Liver (tissue), 9 donors: ENCODE results near the gene ZNF628. TPM values are rescaled to one million over a fixed set of nuclear protein-coding genes. Genes with fewer than 3 reads are reported as not detected.
A peak's percentile ranks its signal among the peaks of the same experiment; 100 is the strongest.

Experiments
- DNase-seq: peaks from one replicate; pipeline ENCODE4 v3.0.0-alpha.2; 2017; ENCODE audit warnings: low spot score
- H3K27ac ChIP-seq, 2 donors: one replicate each; pipeline ENCODE4 v1.7.0; 2013; ENCODE audit warnings: inconsistent platforms in 2 of 2, low read length in 2 of 2, control low read depth in 1 of 2, low read depth in 1 of 2, mild to moderate bottlenecking in 1 of 2
- H3K27me3 ChIP-seq, 4 donors: one replicate each; pipeline versions ENCODE4 v1.6.1 to v1.7.0; 2013; ENCODE audit warnings: low read length in 3 of 4, inconsistent platforms in 1 of 4, mild to moderate bottlenecking in 1 of 4, moderate library complexity in 1 of 4; ENCODE audit not compliant: control insufficient read depth in 4 of 4, insufficient read depth in 4 of 4
- H3K36me3 ChIP-seq, 4 donors: one replicate each; pipeline versions ENCODE4 v1.6.1 to v1.7.0; 2013; ENCODE audit warnings: low read length in 3 of 4, mild to moderate bottlenecking in 3 of 4, low read depth in 1 of 4, moderate library complexity in 1 of 4; ENCODE audit not compliant: control insufficient read depth in 4 of 4, insufficient read depth in 3 of 4
- H3K4me1 ChIP-seq, 4 donors: one replicate each; pipeline versions ENCODE4 v1.6.1 to v1.7.0; 2013; ENCODE audit warnings: low read length in 3 of 4, mild to moderate bottlenecking in 3 of 4, moderate library complexity in 1 of 4; ENCODE audit not compliant: control insufficient read depth in 4 of 4, insufficient read depth in 4 of 4
- H3K4me3 ChIP-seq, 3 donors: one replicate each; pipeline versions ENCODE4 v1.6.1 to v1.7.0; 2013; ENCODE audit warnings: low read length in 3 of 3, control low read depth in 1 of 3, low read depth in 1 of 3, mild to moderate bottlenecking in 1 of 3
- H3K9ac ChIP-seq, 2 donors: one replicate each; pipeline ENCODE4 v1.7.0; 2013; ENCODE audit warnings: low read length in 2 of 2, mild to moderate bottlenecking in 2 of 2, moderate library complexity in 2 of 2, control low read depth in 1 of 2, low read depth in 1 of 2
- H3K9me3 ChIP-seq, 4 donors: one replicate each; pipeline versions ENCODE4 v1.6.1 to v1.7.0; 2013; ENCODE audit warnings: low read length in 3 of 4; ENCODE audit not compliant: control insufficient read depth in 4 of 4
- ATF3 ChIP-seq: IDR thresholded peaks from 2 replicates; pipeline ENCODE4 v1.6.1; 2016; ENCODE audit warnings: antibody characterized with exemption
- EGR1 ChIP-seq, 2 donors: IDR thresholded peaks; 2 replicates each; pipeline ENCODE4 v1.6.1; 2016 to 2018; ENCODE audit warnings: antibody characterized with exemption in 2 of 2, low read depth in 2 of 2
- FOXA1 ChIP-seq: IDR thresholded peaks from 2 replicates; pipeline ENCODE4 v1.6.1; 2016; ENCODE audit warnings: antibody characterized with exemption
- FOXA2 ChIP-seq: IDR thresholded peaks from 2 replicates; pipeline ENCODE4 v1.6.1; 2016; ENCODE audit warnings: antibody characterized with exemption
- GABPA ChIP-seq, 2 donors: IDR thresholded peaks in 1 of 2; conservative IDR thresholded peaks in 1 of 2; 2 replicates each; pipeline ENCODE4 v1.6.1; 2016; ENCODE audit warnings: antibody characterized with exemption in 2 of 2, mild to moderate bottlenecking in 1 of 2, moderate library complexity in 1 of 2
- HNF4A ChIP-seq, 2 donors: conservative IDR thresholded peaks; 2 replicates each; pipeline ENCODE4 v1.6.1; 2016; ENCODE audit warnings: antibody characterized with exemption in 2 of 2, mild to moderate bottlenecking in 2 of 2
- HNF4G ChIP-seq: IDR thresholded peaks from 2 replicates; pipeline ENCODE4 v1.6.1; 2016; ENCODE audit warnings: antibody characterized with exemption
- JUND ChIP-seq, 2 donors: IDR thresholded peaks; 2 replicates each; pipeline ENCODE4 v1.6.1; 2016; ENCODE audit warnings: antibody characterized with exemption in 2 of 2
- MAX ChIP-seq: IDR thresholded peaks from 2 replicates; pipeline ENCODE4 v1.6.1; 2016; ENCODE audit warnings: antibody characterized with exemption
- NR2F2 ChIP-seq: IDR thresholded peaks from 2 replicates; pipeline ENCODE4 v1.6.1; 2016; ENCODE audit warnings: antibody characterized with exemption
- RAD21 ChIP-seq, 2 donors: IDR thresholded peaks; 2 replicates each; pipeline ENCODE4 v1.6.1; 2016; ENCODE audit warnings: antibody characterized with exemption in 2 of 2, mild to moderate bottlenecking in 2 of 2
- RXRA ChIP-seq, 2 donors: IDR thresholded peaks; 2 replicates each; pipeline ENCODE4 v1.6.1; 2017 to 2018; ENCODE audit warnings: antibody characterized with exemption in 2 of 2, mild to moderate bottlenecking in 1 of 2
- SP1 ChIP-seq: IDR thresholded peaks from 2 replicates; pipeline ENCODE4 v1.6.1; 2018; ENCODE audit warnings: antibody characterized with exemption, mild to moderate bottlenecking
- TAF1 ChIP-seq: conservative IDR thresholded peaks from 2 replicates; pipeline ENCODE4 v1.6.1; 2016; ENCODE audit warnings: antibody characterized with exemption, mild to moderate bottlenecking
- YY1 ChIP-seq: IDR thresholded peaks from 2 replicates; pipeline ENCODE4 v1.6.1; 2016; ENCODE audit warnings: antibody characterized with exemption, mild to moderate bottlenecking
- ZBTB33 ChIP-seq: IDR thresholded peaks from 2 replicates; pipeline ENCODE4 v1.6.1; 2016; ENCODE audit warnings: antibody characterized with exemption
- WGBS: extraction: QIAGEN DNeasy Blood & Tissue Kit; methylation state at CpG from one replicate; pipeline ENCODE4 v1.1.7; 2013; 5-methylcytosine and 5-hydroxymethylcytosine counted together
- polyA plus RNA-seq, 2 donors: library from polyadenylated mRNA; stranded (reverse) in 1 of 2; unstranded in 1 of 2; fragments of 200-250 nt in 1 of 2; fragments of >200 nt in 1 of 2; fragmentation: Nextera tagmentation in 1 of 2; extraction: Ambion mirVana in 1 of 2; gene quantifications; one replicate each; pipeline versions ENCODE4 v1.2.1 to v1.2.3, GENCODE V29; 2013 to 2015
- total RNA-seq, 2 donors: library from RNA; depleted of rRNA; stranded (reverse); fragments of >200 nt; gene quantifications; one replicate each; pipeline ENCODE4 v1.2.3, GENCODE V29; 2014
- TF ChIP-seq, protein P1 (sequence below): fragments of 150-350 bp; IDR thresholded peaks from 2 replicates; pipeline ENCODE4 v1.5.1; 2017; ENCODE audit warnings: improper control_type of control experiment, low read depth, low read length; ENCODE audit not compliant: missing input control
- TF ChIP-seq, protein P2 (sequence below): IDR thresholded peaks from 2 replicates; pipeline ENCODE4 v1.6.1; 2016; ENCODE audit warnings: antibody characterized with exemption, mild to moderate bottlenecking
- donor health status: healthy.
- donor health status: healthy.
- donor health status: healthy.
- donor health status: healthy.
- donor health status: healthy.

ZNF628 gene
- total and polyA plus RNA-seq, 4 donors, result 0.99 to 4.4 (median 1.5) TPM

- peaks cover 11 to 21% (median 14%) of the 10 kb centered on the region in 4 donors for H3K27me3 ChIP-seq
Measured at GRCh38 chr19:55440411-55441105, 35.9 kb upstream of the ZNF628 start.

More at GRCh38 chr19:55440411-55441105, 35.9 kb upstream of the ZNF628 start:
- DNase-seq, result peak; percentile 69
- TF ChIP-seq TAF1 (no peak), NR2F2 (no peak), ZBTB33 (no peak), SP1 (no peak), EGR1 (IDR thresholded peaks at IDR 0.05; ENCODE audit: low read depth in 2 of 2) (no peak), FOXA2 (no peak), RXRA (IDR thresholded peaks at IDR 0.05) (no peak), HNF4G (no peak), RAD21 (IDR thresholded peaks at IDR 0.05) (no peak), YY1 (no peak), JUND (IDR thresholded peaks at IDR 0.05) (no peak), FOXA1 (no peak), MAX (no peak), HNF4A (conservative IDR thresholded peaks at IDR 0.05) (no peak), ATF3 (no peak), GABPA (IDR thresholded peaks at IDR 0.05 in 1 of 2, conservative IDR thresholded peaks at IDR 0.05 in 1 of 2) (no peak)
- TF ChIP-seq, protein P1, sequence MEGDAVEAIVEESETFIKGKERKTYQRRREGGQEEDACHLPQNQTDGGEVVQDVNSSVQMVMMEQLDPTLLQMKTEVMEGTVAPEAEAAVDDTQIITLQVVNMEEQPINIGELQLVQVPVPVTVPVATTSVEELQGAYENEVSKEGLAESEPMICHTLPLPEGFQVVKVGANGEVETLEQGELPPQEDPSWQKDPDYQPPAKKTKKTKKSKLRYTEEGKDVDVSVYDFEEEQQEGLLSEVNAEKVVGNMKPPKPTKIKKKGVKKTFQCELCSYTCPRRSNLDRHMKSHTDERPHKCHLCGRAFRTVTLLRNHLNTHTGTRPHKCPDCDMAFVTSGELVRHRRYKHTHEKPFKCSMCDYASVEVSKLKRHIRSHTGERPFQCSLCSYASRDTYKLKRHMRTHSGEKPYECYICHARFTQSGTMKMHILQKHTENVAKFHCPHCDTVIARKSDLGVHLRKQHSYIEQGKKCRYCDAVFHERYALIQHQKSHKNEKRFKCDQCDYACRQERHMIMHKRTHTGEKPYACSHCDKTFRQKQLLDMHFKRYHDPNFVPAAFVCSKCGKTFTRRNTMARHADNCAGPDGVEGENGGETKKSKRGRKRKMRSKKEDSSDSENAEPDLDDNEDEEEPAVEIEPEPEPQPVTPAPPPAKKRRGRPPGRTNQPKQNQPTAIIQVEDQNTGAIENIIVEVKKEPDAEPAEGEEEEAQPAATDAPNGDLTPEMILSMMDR, result no peak
- TF ChIP-seq, protein P2, sequence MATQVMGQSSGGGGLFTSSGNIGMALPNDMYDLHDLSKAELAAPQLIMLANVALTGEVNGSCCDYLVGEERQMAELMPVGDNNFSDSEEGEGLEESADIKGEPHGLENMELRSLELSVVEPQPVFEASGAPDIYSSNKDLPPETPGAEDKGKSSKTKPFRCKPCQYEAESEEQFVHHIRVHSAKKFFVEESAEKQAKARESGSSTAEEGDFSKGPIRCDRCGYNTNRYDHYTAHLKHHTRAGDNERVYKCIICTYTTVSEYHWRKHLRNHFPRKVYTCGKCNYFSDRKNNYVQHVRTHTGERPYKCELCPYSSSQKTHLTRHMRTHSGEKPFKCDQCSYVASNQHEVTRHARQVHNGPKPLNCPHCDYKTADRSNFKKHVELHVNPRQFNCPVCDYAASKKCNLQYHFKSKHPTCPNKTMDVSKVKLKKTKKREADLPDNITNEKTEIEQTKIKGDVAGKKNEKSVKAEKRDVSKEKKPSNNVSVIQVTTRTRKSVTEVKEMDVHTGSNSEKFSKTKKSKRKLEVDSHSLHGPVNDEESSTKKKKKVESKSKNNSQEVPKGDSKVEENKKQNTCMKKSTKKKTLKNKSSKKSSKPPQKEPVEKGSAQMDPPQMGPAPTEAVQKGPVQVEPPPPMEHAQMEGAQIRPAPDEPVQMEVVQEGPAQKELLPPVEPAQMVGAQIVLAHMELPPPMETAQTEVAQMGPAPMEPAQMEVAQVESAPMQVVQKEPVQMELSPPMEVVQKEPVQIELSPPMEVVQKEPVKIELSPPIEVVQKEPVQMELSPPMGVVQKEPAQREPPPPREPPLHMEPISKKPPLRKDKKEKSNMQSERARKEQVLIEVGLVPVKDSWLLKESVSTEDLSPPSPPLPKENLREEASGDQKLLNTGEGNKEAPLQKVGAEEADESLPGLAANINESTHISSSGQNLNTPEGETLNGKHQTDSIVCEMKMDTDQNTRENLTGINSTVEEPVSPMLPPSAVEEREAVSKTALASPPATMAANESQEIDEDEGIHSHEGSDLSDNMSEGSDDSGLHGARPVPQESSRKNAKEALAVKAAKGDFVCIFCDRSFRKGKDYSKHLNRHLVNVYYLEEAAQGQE, result no peak
- H3K27ac ChIP-seq, result no peak overlapping the region
- 14% methylated on average over 39 of the region's 39 CpGs for WGBS
- no peak overlapping the region for H3K4me3 ChIP-seq
- no peaks in the 10 kb centered on the region for H3K36me3 ChIP-seq
- no peak overlapping the region for H3K9ac ChIP-seq
- peaks cover 0 to 3% (median 1%) of the 10 kb centered on the region in 4 donors for H3K4me1 ChIP-seq
- H3K9me3 ChIP-seq, result peaks cover 0 to 2% (median 1%) of the 10 kb centered on the region in 4 donors
